PC-9 (cell line): ENCODE results near the gene ING3. TPM values are rescaled to one million over a fixed set of nuclear protein-coding genes. Genes with fewer than 3 reads are reported as not detected.

Experiments used
- BruUV-seq: library from RNA; stranded (reverse); fragments of 400-500 nt; replicated peaks from 2 replicates; lab custom pipeline; 2021; lab: Mats Ljungman, UMichigan
- CTCF ChIA-PET: fragments of 300-600 bp; sonication (Branson Sonifier 250); formaldehyde crosslinking; loops from one replicate; lab custom pipeline; 2022; ENCODE audit warnings: antibody characterized with exemption; lab: Charles Lee
- POLR2A ChIA-PET: fragments of 300-600 bp; sonication (Branson Sonifier 250); formaldehyde crosslinking; loops from one replicate; lab custom pipeline; 2022; ENCODE audit warnings: antibody characterized with exemption; ENCODE audit not compliant: unreplicated experiment; lab: Charles Lee
- DNase-seq, 2 experiments: peaks; one replicate each; pipeline versions ENCODE4 v3.0.0 to v3.0.0-alpha.2; 2015 to 2022; ENCODE audit warnings: mixed read lengths in 1 of 2
- H2AFZ ChIP-seq: fragments of 200-600 bp; sonication (generic); 2 replicates; pipeline ENCODE4 v1.8.1; 2017; ENCODE audit warnings: antibody characterized with exemption
- H3F3A ChIP-seq: fragments of 200-600 bp; sonication (generic); 2 replicates; pipeline ENCODE4 v1.8.1; 2017; ENCODE audit warnings: antibody characterized with exemption, mild to moderate bottlenecking, low read depth; ENCODE audit not compliant: insufficient read depth
- H3K27ac ChIP-seq: fragments of 200-600 bp; sonication (generic); 2 replicates; pipeline ENCODE4 v1.6.1; 2016; ENCODE audit warnings: mixed run types
- H3K27me3 ChIP-seq: fragments of 200-600 bp; sonication (generic); 2 replicates; pipeline ENCODE4 v1.6.1; 2016; ENCODE audit warnings: low read depth, mixed run types; ENCODE audit not compliant: insufficient read depth
- H3K36me3 ChIP-seq: fragments of 200-600 bp; sonication (generic); 2 replicates; pipeline ENCODE4 v1.6.1; 2016; ENCODE audit warnings: low read depth, mixed run types
- H3K4me1 ChIP-seq: fragments of 200-600 bp; sonication (generic); replicated peaks from 2 replicates; pipeline ENCODE4 v1.6.1; 2016; ENCODE audit warnings: mixed run types; ENCODE audit not compliant: insufficient read depth
- H3K4me2 ChIP-seq: fragments of 200-600 bp; sonication (generic); 2 replicates; pipeline ENCODE4 v1.6.1; 2017; ENCODE audit warnings: mixed run types
- H3K4me3 ChIP-seq: fragments of 200-600 bp; sonication (generic); 2 replicates; pipeline ENCODE4 v1.6.1; 2016; ENCODE audit warnings: mixed run types
- H3K79me2 ChIP-seq: fragments of 200-600 bp; sonication (generic); 2 replicates; pipeline ENCODE4 v1.6.1; 2017; ENCODE audit warnings: low read depth, mixed run types
- H3K9me2 ChIP-seq: fragments of 200-600 bp; sonication (generic); 2 replicates; pipeline ENCODE4 v1.8.1; 2017; ENCODE audit warnings: mild to moderate bottlenecking; ENCODE audit not compliant: insufficient read depth
- H3K9me3 ChIP-seq: fragments of 200-600 bp; sonication (generic); 2 replicates; pipeline ENCODE4 v1.8.1; 2016; ENCODE audit warnings: low read depth; ENCODE audit not compliant: insufficient read depth
- H4K20me1 ChIP-seq: fragments of 200-600 bp; sonication (generic); 2 replicates; pipeline ENCODE4 v1.8.1; 2017; ENCODE audit not compliant: insufficient read depth
- CTCF ChIP-seq: fragments of 200-600 bp; sonication (generic); conservative IDR thresholded peaks from 2 replicates; pipeline ENCODE4 v1.6.1; 2017; ENCODE audit warnings: mixed run types, antibody characterized with exemption, mild to moderate bottlenecking, moderate library complexity
- EZH2 ChIP-seq: fragments of 200-600 bp; sonication (generic); IDR thresholded peaks from 2 replicates; pipeline ENCODE4 v1.8.0; 2017; ENCODE audit warnings: antibody characterized with exemption, low read depth
- intact Hi-C: fragments of 100-400 bp; cut with micrococcal nuclease; formaldehyde crosslinking; loops from one replicate; pipeline ENCODE4 v1.10.0; 2022; ENCODE audit not compliant: unreplicated experiment
- total RNA-seq: library from RNA; stranded (reverse); gene quantifications from 2 replicates; pipeline ENCODE4 v1.2.3, GENCODE V29; 2021

ING3 gene
- total RNA-seq, 1 experiment from 2014 or later = 16.4 TPM

- Histone ChIP-seq H3K36me3 (no peaks in the 10 kb centered on the region), H3K4me3 (no peak overlapping the region), H3K9me3 (no peaks in the 10 kb centered on the region; the same call in 1 of the 2 replicates), H3K9me2 (no peaks in the 10 kb centered on the region), H3K27me3 (no peaks in the 10 kb centered on the region), H2AFZ (no peak overlapping the region), H3K27ac (no peak overlapping the region), H3K4me2 (no peak overlapping the region), H3K79me2 (no peaks in the 10 kb centered on the region), H3F3A (peaks cover 4% of the 10 kb centered on the region; the same call in 1 of the 2 replicates), H3K4me1 (0 out of 2 replicates have a peak, but pooled peaks cover 9% of the 10 kb centered on the region), H4K20me1 (no peaks in the 10 kb centered on the region)
- TF ChIP-seq EZH2 (no peak), CTCF (no peak)
- POLR2A ChIA-PET = no interaction called here
- no TSS peak for BruUV-seq
- no peak for DNase-seq
- CTCF ChIA-PET = interaction anchor here (0.6 to 0.7 kb wide), 2 partner anchors 10 to 240 kb away, joined by 3 to 5 read pairs; partner anchors contain the start of gene CPED1
- intact Hi-C loops = no loop called here
These were observed 47.9 kb downstream of the ING3 start for GRCh38 chr7:120998520-120998919.

- Histone ChIP-seq H3K27me3 (no peaks in the 10 kb centered on the region), H3K4me3 (no peak overlapping the region), H3K9me2 (no peaks in the 10 kb centered on the region), H3F3A (peaks cover 4% of the 10 kb centered on the region; the same call in 1 of the 2 replicates), H4K20me1 (no peaks in the 10 kb centered on the region), H3K27ac (no peak overlapping the region), H3K4me1 (0 out of 2 replicates have a peak, but pooled peaks cover 9% of the 10 kb centered on the region), H3K79me2 (no peaks in the 10 kb centered on the region), H3K36me3 (no peaks in the 10 kb centered on the region), H3K9me3 (no peaks in the 10 kb centered on the region; the same call in 1 of the 2 replicates), H3K4me2 (no peak overlapping the region), H2AFZ (no peak overlapping the region)
- POLR2A ChIA-PET = no interaction called here
- intact Hi-C loops = no loop called here
- no TSS peak for BruUV-seq
- CTCF ChIA-PET = interaction anchor here (0.7 kb wide), 1 partner anchor 241 kb away, joined by 5 read pairs; no protein-coding TSS in a partner anchor
- no peak for DNase-seq
- no peak for TF ChIP-seq EZH2
These were observed 48.5 kb downstream of the ING3 start for GRCh38 chr7:120998996-120999565.

GRCh38 chr7:121000081-121000983, 49.8 kb downstream of the ING3 start:
- no peak for DNase-seq
- Histone ChIP-seq H3K4me1 (0 out of 2 replicates have a peak, but pooled peaks cover 9% of the 10 kb centered on the region), H4K20me1 (no peaks in the 10 kb centered on the region), H3K9me3 (no peaks in the 10 kb centered on the region; the same call in 1 of the 2 replicates), H3K27me3 (no peaks in the 10 kb centered on the region), H3F3A (peaks cover 4% of the 10 kb centered on the region; the same call in 1 of the 2 replicates), H3K36me3 (no peaks in the 10 kb centered on the region), H3K79me2 (no peaks in the 10 kb centered on the region), H2AFZ (peak overlapping the region; percentile 29; the same call in 1 of the 2 replicates), H3K9me2 (no peaks in the 10 kb centered on the region), H3K4me3 (no peak overlapping the region), H3K4me2 (peak overlapping the region; percentile 23; the same call in 1 of the 2 replicates), H3K27ac (no peak overlapping the region)
- ChIA-PET CTCF (no interaction called here), POLR2A (interaction anchor here (0.5 to 0.6 kb wide), 3 partner anchors 8 to 695 kb away, joined by 3 to 4 read pairs (median 4); no protein-coding TSS in a partner anchor)
- intact Hi-C loops = no loop called here
- BruUV-seq = no TSS peak
- TF ChIP-seq EZH2 (no peak), CTCF (no peak)
